Adrenal gland (tissue), 12 donors: ENCODE results near the gene SPINT2. TPM values are rescaled to one million over a fixed set of nuclear protein-coding genes. Genes with fewer than 3 reads are reported as not detected.
"Not testable (repeated sequence)": the region's sequence is repeated elsewhere in the genome, so short reads cannot be mapped to it uniquely, and the experiment has no call there.

Experiments used
- DNase-seq, 7 donors: peaks; one replicate each; pipeline ENCODE4 v3.0.0-alpha.2; 2019 to 2020
- H3K27ac ChIP-seq, 5 donors: fragments of 200-600 bp; sonication (generic) in 4 of 5; 1 replicate in 3 of 5; 2 replicates in 2 of 5; pipeline versions ENCODE4 v1.5.1 to v1.8.0; 2016 to 2020; ENCODE audit warnings: mild to moderate bottlenecking in 1 of 5
- H3K27me3 ChIP-seq: fragments of 200-600 bp; 2 replicates; pipeline ENCODE4 v1.8.0; 2021
- H3K36me3 ChIP-seq, 2 donors: fragments of 200-600 bp; replicated peaks in 1 of 2; 1 replicate in 1 of 2; 2 replicates in 1 of 2; pipeline versions ENCODE4 v1.5.1 to v1.8.0; 2018 to 2022
- H3K4me1 ChIP-seq, 2 donors: fragments of 200-600 bp; replicated peaks in 1 of 2; 1 replicate in 1 of 2; 2 replicates in 1 of 2; pipeline versions ENCODE4 v1.5.1 to v1.8.0; 2018 to 2021
- H3K4me3 ChIP-seq, 4 donors: fragments of 200-600 bp; sonication (generic) in 3 of 4; one replicate each; pipeline ENCODE4 v1.5.1; 2016 to 2018
- H3K9me3 ChIP-seq, 3 donors: fragments of 200-600 bp; sonication (generic) in 1 of 3; replicated peaks in 1 of 3; 1 replicate in 2 of 3; 2 replicates in 1 of 3; pipeline versions ENCODE4 v1.5.1 to v1.8.0; 2016 to 2021
- CTCF ChIP-seq, 6 experiments: fragments of 450-650 bp in 4 of 6; fragments of 200-600 bp in 2 of 6; sonication (generic) in 1 of 6; IDR thresholded peaks; 1 replicate in 5 of 6; 2 replicates in 1 of 6; pipeline versions ENCODE4 v1.5.1 to v1.8.0; 2016 to 2021; ENCODE audit warnings: antibody characterized with exemption in 6 of 6, mild to moderate bottlenecking in 2 of 6, moderate library complexity in 1 of 6
- POLR2A ChIP-seq, 2 donors: fragments of 450-650 bp; IDR thresholded peaks; one replicate each; pipeline ENCODE4 v1.6.1; 2017; ENCODE audit warnings: antibody characterized with exemption in 2 of 2, mild to moderate bottlenecking in 2 of 2, moderate library complexity in 1 of 2
- WGBS, 4 donors: extraction: QIAGEN DNeasy Blood & Tissue Kit in 2 of 4; methylation state at CpG; one replicate each; pipeline versions ENCODE4 v1.1.5 to v1.1.7; 2013 to 2017; 5-methylcytosine and 5-hydroxymethylcytosine counted together
- intact Hi-C, 2 donors: fragments of 100-400 bp; cut with DNase I; formaldehyde crosslinking; loops; one replicate each; pipeline versions ENCODE4 v1.14.1 to v1.15.0; 2022 to 2023
- polyA plus RNA-seq, 3 donors: library from polyadenylated mRNA; stranded (reverse); fragments of 200-250 nt in 2 of 3; fragments of 350-450 nt in 1 of 3; fragmentation: Illumina TruSeq in 1 of 3; extraction: RNeasy Lipid Tissue Mini Kit (QIAGEN cat#74804) in 1 of 3; gene quantifications; one replicate each; pipeline ENCODE4 v1.2.3, GENCODE V29; 2013 to 2014
- small RNA-seq, 2 donors: library from RNA; depleted of rRNA; stranded (forward); fragments of <200 nt; gene quantifications; one replicate each; pipeline ENCODE3, GENCODE V24; 2016
- total RNA-seq, 9 donors: library from RNA; depleted of rRNA in 4 of 9; stranded (reverse); fragments of >200 nt in 4 of 9; fragments of 120-200 nt in 1 of 9; fragmentation: NEBNext Ultra II Directional in 1 of 9; extraction: Animal tissue kit (Norgen Biotek cat#: 25700) in 1 of 9; gene quantifications; one replicate each; pipeline versions ENCODE4 v1.1.0 to v1.2.4, GENCODE V29; 2013 to 2023
- donor health status: healthy with polysubstance abuse.
- donor health status: Bipolar disorder and iron deficiency.
- donor health status: DM: yes; HTN: yes; CAD: no.
- donor health status: DM: no; HTN: no; CAD: no.
- donor health status: DM: no; HTN: no; CAD: no.
- donor health status: DM: yes; HTN: yes; CAD: no.

SPINT2 gene
- total and polyA plus RNA-seq, 12 donors = 33.4 to 233 (median 68.8) TPM

DNA sequence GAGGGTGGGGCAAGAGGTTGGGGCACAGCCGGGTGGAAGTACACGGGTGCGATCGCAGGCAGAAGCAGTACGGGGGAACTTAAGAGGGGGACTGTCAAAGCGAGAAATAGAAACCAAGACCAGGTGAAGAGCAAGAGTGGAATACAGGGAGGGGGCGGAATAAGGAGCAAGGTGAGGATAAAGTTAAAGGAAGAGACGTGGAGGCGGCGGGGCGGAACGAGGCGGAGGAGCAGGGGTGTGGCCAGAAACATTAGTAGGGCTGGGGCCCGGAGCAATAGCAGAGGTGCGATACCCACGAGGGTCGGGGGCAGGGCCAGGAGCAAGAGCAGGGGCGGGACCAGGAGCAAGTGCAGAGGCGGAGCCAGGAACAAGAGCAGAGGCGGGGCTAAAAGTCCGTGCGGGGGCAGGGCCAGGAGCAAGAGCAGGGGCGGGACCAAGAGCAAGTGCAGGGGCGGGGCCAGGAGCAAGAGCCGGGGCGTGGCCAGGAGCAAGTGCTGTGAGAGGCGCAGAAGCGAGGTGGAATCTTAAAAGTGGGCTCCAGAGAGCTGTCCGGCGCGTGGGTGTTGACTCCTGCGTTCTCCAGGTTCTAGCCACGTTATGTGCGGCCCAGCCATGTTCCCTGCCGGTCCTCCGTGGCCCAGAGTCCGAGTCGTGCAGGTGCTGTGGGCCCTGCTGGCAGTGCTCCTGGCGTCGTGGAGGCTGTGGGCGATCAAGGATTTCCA is 72.4 kb downstream of the SPINT2 start:
- intact Hi-C loops = loop anchor here in 1 of 2 donors (5.0 kb wide), 1 partner anchor 36 kb away; the partner anchor contains the start of gene PSMD8
- H3K4me1 ChIP-seq = peaks cover 0 to 5% of the 10 kb centered on the region in 2 donors
- 1 to 4% (median 2%) methylated on average over 27 to 41 of the region's 41 CpGs for WGBS, 4 donors

DNA sequence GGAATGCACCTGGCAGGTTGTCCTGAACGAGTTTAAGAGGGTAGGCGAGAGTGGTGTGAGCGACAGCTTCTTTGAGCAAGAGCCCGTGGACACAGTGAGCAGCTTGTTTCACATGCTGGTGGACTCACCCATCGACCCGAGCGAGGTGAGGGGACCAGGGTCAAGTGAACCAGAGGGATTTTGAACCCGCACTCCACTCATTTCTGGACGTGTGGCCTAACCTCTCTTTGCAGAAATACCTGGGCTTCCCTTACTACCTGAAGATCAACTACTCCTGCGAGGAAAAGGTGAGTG is 72.9 kb downstream of the SPINT2 start:
- intact Hi-C loops = loop anchor here in 1 of 2 donors (5.0 kb wide), 1 partner anchor 35 kb away; the partner anchor contains the start of gene PSMD8
- no peak for DNase-seq
- Histone ChIP-seq H3K27me3 (no peaks in the 10 kb centered on the region), H3K4me1 (peaks cover 0 to 5% of the 10 kb centered on the region in 2 donors), H3K9me3 (no peaks in the 10 kb centered on the region), H3K27ac (peak overlapping the region in 3 of 5 donors; percentile 94 to 97 (median 95)), H3K36me3 (no peaks in the 10 kb centered on the region), H3K4me3 (peak overlapping the region in 2 of 4 donors; percentile 64 to 89)
- TF ChIP-seq CTCF (IDR thresholded peaks at IDR 0.05) (no peak), POLR2A (IDR thresholded peaks at IDR 0.05) (no peak)
- WGBS, 4 donors = 56 to 69% (median 58%) methylated on average over 8 to 10 of the region's 10 CpGs

More for the DNA sequence above, 72.4 kb downstream of the SPINT2 start:
- Histone ChIP-seq H3K27ac (peak overlapping the region; percentile 81 to 97 (median 94)), H3K9me3 (no peaks in the 10 kb centered on the region), H3K4me3 (peak overlapping the region; percentile 32 to 89 (median 62)), H3K36me3 (no peaks in the 10 kb centered on the region), H3K27me3 (no peaks in the 10 kb centered on the region)
- DNase-seq = peak; percentile 94 to 98 (median 97)
- TF ChIP-seq CTCF (IDR thresholded peaks at IDR 0.05) (no peak), POLR2A (IDR thresholded peaks at IDR 0.05) (no peak)

- not testable (repeated sequence) for H3K4me3 ChIP-seq, H3K27me3 ChIP-seq, H3K27ac ChIP-seq, H3K36me3 ChIP-seq, H3K9me3 ChIP-seq, H3K4me1 ChIP-seq, DNase-seq
- intact Hi-C loops = loop anchor here in 1 of 2 donors (5.0 kb wide), 1 partner anchor 33 kb away; the partner anchor contains the start of gene PSMD8
- 68 to 81% (median 76%) methylated on average over 4 of the region's 4 CpGs for WGBS, 4 donors
Observed at GRCh38 chr19:38339011-38339410, 74.6 kb downstream of the SPINT2 start.

GRCh38 chr19:38340927-38341326 is 76.6 kb downstream of the SPINT2 start:
- intact Hi-C loops = no loop called here
- peaks cover 0 to 5% of the 10 kb centered on the region in 2 donors for H3K4me1 ChIP-seq
- H3K9me3 ChIP-seq = no peaks in the 10 kb centered on the region
- DNase-seq = no peak
- 86 to 97% (median 94%) methylated on average over 2 of the region's 2 CpGs for WGBS, 4 donors
- H3K36me3 ChIP-seq = no peaks in the 10 kb centered on the region
- H3K27ac ChIP-seq = no peak overlapping the region
- no peak for TF ChIP-seq CTCF (IDR thresholded peaks at IDR 0.05)
- TF ChIP-seq POLR2A (IDR thresholded peaks at IDR 0.05) = no peak
- H3K27me3 ChIP-seq = no peaks in the 10 kb centered on the region
- no peak overlapping the region for H3K4me3 ChIP-seq

Small RNAs within 50 kb of the gene (small RNA-seq; reads per million reads assigned to genes)
- 0 reads per million in 2 donors for gene RF00019

Other genes with a start within 250 kb of the SPINT2 start
- gene DPF1, start 40.4 kb upstream of the SPINT2 start, total RNA-seq = 1 to 10 TPM in 1 of 9 donors, under 1 TPM in 3, not detected in 5; 0.37 to 1.3 (median 0.75) TPM
- under 1 TPM; 0.17 to 0.97 (median 0.40) TPM for gene DPF1, start 40.4 kb upstream of the SPINT2 start, polyA plus RNA-seq
- gene PPP1R14A, start 8.2 kb upstream of the SPINT2 start, total RNA-seq = 100 to 1,000 TPM in 7 of 9 donors, 10 to 100 TPM in 1, 1 to 10 TPM in 1; 9.5 to 250 (median 144) TPM
- gene PPP1R14A, start 8.2 kb upstream of the SPINT2 start, polyA plus RNA-seq = 100 to 1,000 TPM in 2 of 3 donors, 10 to 100 TPM in 1; 14.8 to 366 (median 340) TPM
- 1 to 10 TPM in 6 of 9 donors, under 1 TPM in 1, not detected in 2; 0.88 to 7.6 (median 2.9) TPM for gene C19orf33, start 39.7 kb downstream of the SPINT2 start, total RNA-seq
- 10 to 100 TPM in 2 of 3 donors, not detected in 1; 33.7 to 46.2 TPM for gene C19orf33, start 39.7 kb downstream of the SPINT2 start, polyA plus RNA-seq
- gene YIF1B, start 51.4 kb downstream of the SPINT2 start, total RNA-seq = 10 to 100 TPM; 31.0 to 57.0 (median 37.8) TPM
- 10 to 100 TPM; 23.5 to 53.0 (median 42.1) TPM for gene YIF1B, start 51.4 kb downstream of the SPINT2 start, polyA plus RNA-seq
- gene KCNK6, start 55.3 kb downstream of the SPINT2 start, total RNA-seq = 1 to 10 TPM; 1.2 to 5.4 (median 4.1) TPM
- 1 to 10 TPM; 2.2 to 6.0 (median 2.7) TPM for gene KCNK6, start 55.3 kb downstream of the SPINT2 start, polyA plus RNA-seq
- gene CATSPERG, start 71.3 kb downstream of the SPINT2 start, total RNA-seq = 1 to 10 TPM in 8 of 9 donors, under 1 TPM in 1; 0.30 to 8.8 (median 2.8) TPM
- gene CATSPERG, start 71.3 kb downstream of the SPINT2 start, polyA plus RNA-seq = 1 to 10 TPM; 1.5 to 3.7 (median 2.1) TPM
- gene PSMD8, start 110.0 kb downstream of the SPINT2 start, total RNA-seq = 100 to 1,000 TPM; 121 to 330 (median 211) TPM
- 100 to 1,000 TPM in 1 of 3 donors, 10 to 100 TPM in 2; 53.1 to 268 (median 64.5) TPM for gene PSMD8, start 110.0 kb downstream of the SPINT2 start, polyA plus RNA-seq
- gene GGN, start 123.5 kb downstream of the SPINT2 start, total RNA-seq = 1 to 10 TPM in 1 of 9 donors, under 1 TPM in 5, not detected in 3; 0.57 to 1.4 (median 0.78) TPM
- 1 to 10 TPM in 1 of 3 donors, under 1 TPM in 1, not detected in 1; 0.88 to 1.6 TPM for gene GGN, start 123.5 kb downstream of the SPINT2 start, polyA plus RNA-seq
- 1 to 10 TPM in 3 of 9 donors, under 1 TPM in 5, not detected in 1; 0.06 to 3.3 (median 0.45) TPM for gene SPRED3, start 124.1 kb downstream of the SPINT2 start, total RNA-seq
- 1 to 10 TPM; 1.4 TPM for gene SPRED3, start 124.1 kb downstream of the SPINT2 start, polyA plus RNA-seq
- gene FAM98C, start 138.5 kb downstream of the SPINT2 start, total RNA-seq = 10 to 100 TPM in 8 of 9 donors, 1 to 10 TPM in 1; 7.2 to 33.5 (median 16.6) TPM
- gene FAM98C, start 138.5 kb downstream of the SPINT2 start, polyA plus RNA-seq = 10 to 100 TPM in 2 of 3 donors, 1 to 10 TPM in 1; 5.3 to 25.7 (median 20.8) TPM
- 1 to 10 TPM in 8 of 9 donors, under 1 TPM in 1; 0.22 to 10.0 (median 4.2) TPM for gene RASGRP4, start 161.6 kb downstream of the SPINT2 start, total RNA-seq
- gene RASGRP4, start 161.6 kb downstream of the SPINT2 start, polyA plus RNA-seq = 1 to 10 TPM; 1.3 to 4.5 (median 2.7) TPM
- 1 to 10 TPM in 8 of 9 donors, under 1 TPM in 1; 0.90 to 10.0 (median 3.3) TPM for gene RYR1, start 169.1 kb downstream of the SPINT2 start, total RNA-seq
- gene RYR1, start 169.1 kb downstream of the SPINT2 start, polyA plus RNA-seq = 1 to 10 TPM; 1.2 to 7.2 (median 2.0) TPM